Stimulated activated naive CD8-positive, alpha-beta T cell treated with anti-CD3 and anti-CD28 coated beads, Interleukin-15, Interleukin-2, amounts not matched to agents 100 ng/mL and 50 ng/mL, for 24 hours (primary cell): Measurements from ENCODE around the gene INTS14.
A peak's percentile ranks its signal among the peaks of the same experiment; 100 is the strongest.
"Not testable (repeated sequence)": the region's sequence is repeated elsewhere in the genome, so short reads cannot be mapped to it uniquely, and the experiment has no call there.

Experiments used
- H3K27ac Mint-ChIP-seq: one replicate; pipeline ENCODE4 v1.8.0; 2021; ENCODE audit warnings: mild to moderate bottlenecking, mixed read lengths
- H3K27me3 Mint-ChIP-seq: one replicate; pipeline ENCODE4 v1.8.0; 2021; ENCODE audit warnings: mixed read lengths
- H3K36me3 Mint-ChIP-seq: one replicate; pipeline ENCODE4 v1.8.0; 2021; ENCODE audit warnings: low read depth, mixed read lengths
- H3K4me1 Mint-ChIP-seq: one replicate; pipeline ENCODE4 v1.8.0; 2021; ENCODE audit warnings: low read depth, mixed read lengths
- H3K4me3 Mint-ChIP-seq: one replicate; pipeline ENCODE4 v1.8.0; 2021; ENCODE audit warnings: mild to moderate bottlenecking, mixed read lengths
- H3K9me3 Mint-ChIP-seq: one replicate; pipeline ENCODE4 v1.8.0; 2021; ENCODE audit warnings: mixed read lengths

The INTS14 gene

DNA sequence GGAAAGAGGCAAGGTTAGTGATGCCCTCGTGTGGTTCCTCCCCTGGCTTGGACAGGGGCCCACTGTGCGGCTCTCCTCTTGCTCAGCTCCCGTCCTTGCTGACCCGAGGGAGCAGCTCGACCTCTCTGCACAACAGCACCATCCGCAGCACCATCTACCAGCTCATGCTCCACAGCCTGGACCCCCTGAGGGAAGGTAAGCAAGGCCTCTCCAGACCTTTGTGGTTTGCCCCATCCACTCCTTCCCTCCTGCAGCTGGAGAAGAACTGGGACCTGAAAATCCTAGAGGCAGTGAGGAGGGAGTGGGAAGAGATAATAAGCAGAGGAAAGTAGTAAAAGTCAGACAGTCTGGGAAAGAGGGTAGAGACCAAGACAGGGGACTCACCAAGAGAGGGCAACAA is 28.6 kb upstream of the INTS14 start:
- H3K27ac Mint-ChIP-seq, result peak overlapping the region; percentile 37

DNA sequence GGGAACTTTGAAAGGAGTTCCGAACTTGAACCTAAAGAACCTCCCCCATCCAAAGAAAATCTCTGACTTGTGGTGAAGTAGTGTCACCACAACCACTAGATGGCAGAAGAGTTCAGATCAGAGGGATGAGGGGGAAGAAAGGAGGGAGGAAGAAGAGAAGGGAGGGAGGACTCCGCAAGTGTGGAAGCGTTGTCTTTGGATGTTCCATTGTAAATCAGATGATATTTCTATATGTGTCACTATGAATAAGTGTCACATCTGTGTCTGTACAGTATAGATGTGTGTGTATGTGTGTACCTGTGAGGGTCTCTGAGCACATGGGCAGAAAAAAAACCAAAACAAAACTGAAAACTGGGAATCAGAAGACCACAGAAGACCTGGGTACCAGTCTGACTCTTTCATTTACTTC is 27.8 kb upstream of the INTS14 start:
- peaks cover 10% of the 10 kb centered on the region for H3K4me1 Mint-ChIP-seq
- no peaks in the 10 kb centered on the region for H3K27me3 Mint-ChIP-seq
- no peaks in the 10 kb centered on the region for H3K36me3 Mint-ChIP-seq
- no peak overlapping the region for H3K4me3 Mint-ChIP-seq
- no peak overlapping the region for H3K27ac Mint-ChIP-seq
- H3K9me3 Mint-ChIP-seq, result no peaks in the 10 kb centered on the region

More for the DNA sequence above, 28.6 kb upstream of the INTS14 start:
- Mint-ChIP-seq H3K36me3 (no peaks in the 10 kb centered on the region), H3K9me3 (no peaks in the 10 kb centered on the region), H3K27me3 (no peaks in the 10 kb centered on the region), H3K4me3 (no peak overlapping the region), H3K4me1 (peaks cover 10% of the 10 kb centered on the region)

DNA sequence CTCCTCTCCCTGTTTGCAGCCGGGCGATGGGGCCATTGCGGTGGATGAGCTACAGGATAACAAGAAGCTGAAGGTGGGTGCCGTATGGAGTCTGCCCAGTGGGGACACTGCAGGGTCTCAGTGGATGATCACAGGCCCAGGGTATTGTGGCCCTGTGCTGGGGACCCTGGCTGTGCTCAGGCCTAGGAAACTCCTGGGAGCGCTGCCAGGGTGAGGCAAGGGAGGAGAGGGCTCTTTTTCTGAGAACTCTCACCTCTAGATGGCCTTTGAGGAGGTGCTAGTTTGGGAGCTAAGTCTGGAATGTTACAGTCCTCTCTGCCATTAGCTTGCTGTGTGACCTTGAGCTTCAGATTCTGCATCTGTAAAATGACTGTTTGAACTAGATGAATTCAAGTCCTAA is 27.2 kb upstream of the INTS14 start:
- H3K4me1 Mint-ChIP-seq, result peaks cover 10% of the 10 kb centered on the region
- H3K9me3 Mint-ChIP-seq, result no peaks in the 10 kb centered on the region
- H3K27ac Mint-ChIP-seq, result no peak overlapping the region
- H3K4me3 Mint-ChIP-seq, result no peak overlapping the region
- H3K27me3 Mint-ChIP-seq, result no peaks in the 10 kb centered on the region
- no peaks in the 10 kb centered on the region for H3K36me3 Mint-ChIP-seq

DNA sequence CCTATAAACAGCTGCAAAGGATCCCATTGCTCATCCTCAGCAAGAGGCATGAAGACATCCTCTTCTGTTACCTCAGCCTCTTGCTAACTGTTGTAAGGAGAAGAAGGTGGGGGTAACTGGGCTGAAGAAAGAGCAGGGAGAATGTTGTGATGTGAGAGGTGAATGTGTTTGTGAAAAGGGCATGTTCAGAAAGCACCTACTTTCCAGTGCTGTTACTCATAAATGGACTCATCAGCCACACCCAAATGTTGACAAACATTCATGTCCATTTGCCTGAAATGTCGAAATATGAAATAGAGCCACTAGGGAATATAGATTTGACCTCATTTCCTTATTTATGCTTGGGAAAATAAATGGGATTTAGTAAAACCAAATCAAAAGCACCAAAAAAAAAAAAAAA is 23.4 kb upstream of the INTS14 start:
- peaks cover 27% of the 10 kb centered on the region for H3K4me1 Mint-ChIP-seq
- H3K36me3 Mint-ChIP-seq, result peaks cover 4% of the 10 kb centered on the region
- no peaks in the 10 kb centered on the region for H3K9me3 Mint-ChIP-seq
- H3K27me3 Mint-ChIP-seq, result no peaks in the 10 kb centered on the region
- no peak overlapping the region for H3K4me3 Mint-ChIP-seq
- no peak overlapping the region for H3K27ac Mint-ChIP-seq

DNA sequence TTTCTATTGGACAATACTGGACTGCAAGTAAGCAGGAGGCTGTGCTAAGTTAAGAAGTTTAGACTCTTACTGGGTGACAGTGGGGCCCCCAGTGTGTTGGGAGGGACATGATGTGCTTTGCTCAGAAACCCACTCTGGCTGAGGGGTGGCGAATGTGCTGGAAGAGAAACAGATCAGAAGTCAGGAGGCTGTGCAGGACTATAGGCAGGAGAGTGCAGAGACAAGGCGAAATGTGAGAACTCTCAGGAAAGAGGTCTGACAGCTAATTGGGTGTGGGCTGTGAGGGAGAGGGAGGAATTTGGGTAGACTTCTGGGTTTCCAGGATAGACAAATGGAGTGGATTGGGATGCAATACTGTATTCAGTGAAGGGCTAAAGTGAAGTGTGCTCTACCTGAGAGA is 22.8 kb upstream of the INTS14 start:
- Mint-ChIP-seq H3K27me3 (no peaks in the 10 kb centered on the region), H3K27ac (no peak overlapping the region), H3K9me3 (no peaks in the 10 kb centered on the region), H3K4me3 (no peak overlapping the region), H3K4me1 (peaks cover 23% of the 10 kb centered on the region), H3K36me3 (peaks cover 4% of the 10 kb centered on the region)

DNA sequence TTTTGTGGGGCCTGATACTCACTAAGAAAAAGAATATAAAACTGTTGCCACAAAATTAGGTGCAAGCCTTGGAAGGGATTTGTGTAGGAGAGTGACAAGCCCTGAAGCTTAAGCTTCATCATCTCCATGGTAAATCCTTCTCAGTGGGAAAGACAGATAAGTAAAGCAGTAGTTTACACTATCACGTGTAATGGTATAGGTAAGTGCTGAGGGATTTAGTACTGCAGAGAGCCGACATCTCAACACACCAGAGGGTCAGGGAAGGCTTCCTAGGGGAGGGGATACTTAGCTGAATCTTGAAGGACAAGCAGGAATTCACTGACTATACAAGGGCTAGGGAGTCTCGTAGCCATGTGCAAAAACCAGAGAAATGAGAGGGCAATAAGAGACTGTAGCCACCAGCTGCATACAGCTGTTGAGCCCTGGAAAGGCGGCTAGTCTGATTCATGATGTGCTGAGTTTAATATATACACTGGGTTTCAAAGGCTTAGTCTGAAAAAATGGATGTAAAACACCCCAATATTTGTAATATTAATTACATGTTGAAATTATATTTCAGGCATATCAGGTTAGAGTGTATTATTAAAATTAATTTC is 21.9 kb upstream of the INTS14 start:
- Mint-ChIP-seq H3K36me3 (peaks cover 4% of the 10 kb centered on the region), H3K9me3 (no peaks in the 10 kb centered on the region), H3K4me3 (no peak overlapping the region), H3K4me1 (peaks cover 17% of the 10 kb centered on the region), H3K27ac (no peak overlapping the region), H3K27me3 (no peaks in the 10 kb centered on the region)

DNA sequence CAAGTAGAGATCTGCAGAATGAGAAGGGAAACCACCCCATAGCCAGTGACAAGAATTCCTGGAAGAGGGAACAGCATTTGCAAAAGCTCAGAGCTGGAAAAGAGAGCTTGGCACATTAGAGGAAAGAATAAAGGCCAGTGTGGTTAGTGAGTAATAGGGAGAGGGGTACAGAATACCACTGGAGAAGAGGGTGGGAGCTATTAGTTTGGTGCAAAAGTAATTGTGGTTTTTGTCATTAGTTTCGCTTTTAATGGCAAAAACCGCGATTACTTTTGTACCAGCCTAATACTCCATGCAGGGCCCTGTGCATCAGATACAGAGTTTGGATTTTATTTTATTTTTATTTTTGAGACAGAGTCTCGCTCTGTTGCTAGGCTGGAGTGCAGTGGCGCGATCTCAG is 20.6 kb upstream of the INTS14 start:
- Mint-ChIP-seq H3K4me3 (no peak overlapping the region), H3K4me1 (peaks cover 17% of the 10 kb centered on the region), H3K9me3 (no peaks in the 10 kb centered on the region), H3K27me3 (no peaks in the 10 kb centered on the region), H3K27ac (no peak overlapping the region), H3K36me3 (peaks cover 4% of the 10 kb centered on the region)

DNA sequence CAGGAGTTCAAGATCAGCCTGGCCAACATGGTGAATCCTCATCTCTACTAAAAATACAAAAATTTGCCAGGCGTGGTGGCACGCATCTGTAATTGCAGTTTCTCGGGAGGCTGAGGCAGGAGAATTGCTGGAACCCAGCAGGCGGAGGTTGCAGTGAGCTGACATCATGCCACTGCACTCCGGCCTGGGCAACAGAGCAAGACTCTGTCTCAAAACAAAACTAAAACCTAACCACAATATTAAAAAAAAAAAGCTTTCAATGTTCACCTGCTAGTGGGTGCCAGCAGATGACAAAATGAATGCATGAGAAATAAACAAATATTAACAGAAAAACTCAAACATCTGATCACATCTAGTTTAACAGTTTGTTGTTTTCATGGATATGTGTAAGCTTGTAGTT is 19.8 kb upstream of the INTS14 start:
- Mint-ChIP-seq H3K4me1 (peaks cover 17% of the 10 kb centered on the region), H3K36me3 (peaks cover 6% of the 10 kb centered on the region), H3K27me3 (no peaks in the 10 kb centered on the region), H3K4me3 (no peak overlapping the region), H3K9me3 (no peaks in the 10 kb centered on the region), H3K27ac (no peak overlapping the region)

DNA sequence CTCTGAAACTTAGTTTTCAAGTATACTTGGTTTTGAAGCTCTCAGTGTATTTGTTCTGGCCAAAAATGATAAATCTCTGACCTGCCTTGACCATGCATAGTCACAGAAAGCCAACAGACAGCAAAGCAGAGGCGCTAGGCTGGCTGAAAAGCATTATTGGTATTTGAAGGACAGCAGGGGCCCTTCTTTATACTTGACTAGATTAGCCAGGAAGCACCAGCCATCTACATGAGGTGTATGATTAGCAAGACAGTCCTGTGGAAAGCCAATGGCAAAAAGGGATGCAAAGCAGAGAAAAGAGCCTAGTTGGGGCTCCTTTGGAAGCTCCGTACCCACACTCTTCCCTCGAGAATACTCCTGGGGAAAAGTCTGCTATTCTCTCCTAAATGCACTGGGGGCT is 18.6 kb upstream of the INTS14 start:
- no peak overlapping the region for H3K4me3 Mint-ChIP-seq
- peaks cover 17% of the 10 kb centered on the region for H3K4me1 Mint-ChIP-seq
- H3K9me3 Mint-ChIP-seq, result no peaks in the 10 kb centered on the region
- H3K27me3 Mint-ChIP-seq, result no peaks in the 10 kb centered on the region
- H3K27ac Mint-ChIP-seq, result no peak overlapping the region
- H3K36me3 Mint-ChIP-seq, result peaks cover 13% of the 10 kb centered on the region

DNA sequence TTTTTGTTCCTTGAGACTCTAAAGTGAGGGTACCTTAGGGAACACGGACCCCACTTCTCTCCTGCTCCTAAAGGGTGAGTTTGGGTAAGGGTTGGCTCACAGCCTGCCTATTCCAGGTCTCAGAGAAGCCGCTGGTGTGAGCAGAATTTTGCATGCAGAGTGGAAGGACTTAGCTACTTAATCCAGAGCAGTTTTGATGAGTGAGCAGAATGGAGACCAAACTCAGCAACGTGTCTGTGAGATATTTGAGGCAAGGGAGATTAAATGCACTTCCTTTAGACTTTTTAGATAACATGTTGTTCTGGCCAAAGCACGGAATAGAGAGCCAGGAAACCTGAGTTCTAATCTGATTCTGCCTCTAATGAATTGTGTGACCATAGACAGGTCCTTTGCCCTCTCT is 15.9 kb upstream of the INTS14 start:
- Mint-ChIP-seq H3K4me3 (no peak overlapping the region), H3K27me3 (no peaks in the 10 kb centered on the region), H3K9me3 (no peaks in the 10 kb centered on the region), H3K36me3 (peaks cover 18% of the 10 kb centered on the region), H3K4me1 (peaks cover 9% of the 10 kb centered on the region), H3K27ac (no peak overlapping the region)

DNA sequence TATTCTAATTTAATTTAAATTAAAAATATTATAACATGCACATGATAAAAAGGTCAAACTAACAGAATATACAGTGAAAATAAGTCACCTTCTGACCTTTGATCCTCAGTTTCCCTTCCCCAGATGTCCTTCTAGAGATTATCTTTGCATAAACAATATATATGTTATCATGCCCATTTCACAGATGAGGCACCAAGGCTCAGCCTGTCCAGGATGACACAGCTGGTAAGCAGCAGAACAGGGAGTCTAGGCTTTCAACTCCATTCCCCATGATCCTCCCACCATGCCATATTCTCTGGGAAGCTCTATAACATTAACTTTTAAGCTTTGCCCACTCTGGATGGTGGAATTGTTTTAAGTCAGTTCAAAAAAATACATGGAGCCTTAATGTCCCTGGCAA is 12.2 kb upstream of the INTS14 start:
- Mint-ChIP-seq H3K4me3 (no peak overlapping the region), H3K27ac (no peak overlapping the region), H3K36me3 (peaks cover 14% of the 10 kb centered on the region), H3K9me3 (no peaks in the 10 kb centered on the region), H3K27me3 (no peaks in the 10 kb centered on the region), H3K4me1 (no peaks in the 10 kb centered on the region)

DNA sequence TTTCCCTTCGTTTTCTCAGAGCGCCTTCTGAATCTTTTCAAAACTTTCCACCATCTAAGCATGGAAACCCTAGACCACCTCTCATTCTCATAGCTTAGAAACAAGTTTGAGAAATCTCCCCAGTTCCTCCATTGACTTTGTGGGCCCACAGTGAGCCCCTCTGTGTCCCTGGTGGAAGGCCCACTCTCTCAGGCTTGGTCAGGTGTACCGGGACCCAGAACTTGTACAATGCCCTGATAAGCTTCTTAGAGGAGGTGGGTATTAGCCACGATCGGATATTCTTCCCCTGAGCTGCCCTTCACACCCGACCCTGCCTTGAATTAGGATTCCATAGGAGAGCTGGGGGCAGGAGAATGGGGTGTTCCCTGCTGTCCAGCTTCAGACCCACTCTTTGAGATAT is 10.7 kb upstream of the INTS14 start, which contains the start of gene SLC24A1:
TSS of gene SLC24A1 (plus strand) at position 301 of the 400 bp plus-strand sequence. CDS start 2,143 bp downstream, outside the sequence.
- H3K4me3 Mint-ChIP-seq, result no peak within 1 kb of the TSS
- H3K9me3 Mint-ChIP-seq, result no peaks in the 10 kb centered on the region
- peaks cover 14% of the 10 kb centered on the region for H3K36me3 Mint-ChIP-seq
- H3K27me3 Mint-ChIP-seq, result no peaks in the 10 kb centered on the region
- no peaks in the 10 kb centered on the region for H3K4me1 Mint-ChIP-seq
- no peak within 1 kb of the TSS for H3K27ac Mint-ChIP-seq

DNA sequence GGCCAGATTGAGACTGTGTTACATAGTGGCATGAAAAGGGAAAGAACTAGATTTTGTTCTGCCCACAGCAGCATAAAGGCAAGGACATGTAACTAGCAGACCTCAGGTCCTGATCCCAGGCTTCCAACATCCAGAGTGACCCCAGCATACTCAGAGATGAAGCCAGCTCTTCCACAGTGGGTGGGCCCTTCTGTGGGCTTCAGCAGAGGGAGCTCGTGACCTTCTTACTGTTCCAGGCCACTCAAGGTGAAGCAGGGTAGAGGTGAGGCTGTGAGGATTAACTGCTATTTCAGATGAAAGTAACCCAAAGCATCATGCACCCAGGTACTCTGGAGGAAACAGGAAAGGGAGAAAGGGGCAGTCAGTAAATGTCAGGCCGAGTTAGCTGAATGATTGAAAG is 9.9 kb upstream of the INTS14 start:
- Mint-ChIP-seq H3K9me3 (no peaks in the 10 kb centered on the region), H3K27me3 (no peaks in the 10 kb centered on the region), H3K27ac (no peak overlapping the region), H3K36me3 (peaks cover 13% of the 10 kb centered on the region), H3K4me1 (no peaks in the 10 kb centered on the region), H3K4me3 (no peak overlapping the region)

DNA sequence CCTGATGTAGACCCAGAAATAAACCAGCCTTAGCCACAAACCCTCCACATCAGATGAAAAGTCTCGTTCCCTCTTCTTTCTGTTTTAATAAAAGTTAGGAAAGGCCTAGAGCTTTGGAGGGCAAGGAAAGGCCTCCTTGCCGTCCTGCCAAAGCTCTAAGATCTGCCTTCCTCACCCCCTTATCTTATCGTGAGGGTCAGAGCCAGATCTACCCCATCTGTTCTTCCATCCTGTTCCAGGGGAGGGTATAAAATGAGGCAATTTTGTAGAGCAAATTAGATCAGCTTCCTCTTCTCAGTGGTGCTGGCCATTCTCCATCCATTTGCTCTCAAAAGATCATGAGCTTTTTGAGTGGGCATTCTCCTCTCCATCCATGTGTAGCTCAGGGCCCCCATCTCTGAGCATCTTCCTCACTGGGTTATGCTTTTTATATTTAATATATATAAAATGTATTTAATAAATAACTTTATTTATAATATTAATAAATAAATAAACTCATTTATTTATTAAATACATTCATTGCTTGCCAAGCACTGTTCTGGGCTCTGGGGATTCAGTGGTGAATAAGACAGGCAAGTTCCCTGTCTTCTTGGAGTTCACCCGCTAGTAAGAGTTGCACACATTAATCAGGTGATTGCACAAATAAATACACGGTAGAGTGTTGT is 8.8 kb upstream of the INTS14 start:
- no peaks in the 10 kb centered on the region for H3K4me1 Mint-ChIP-seq
- H3K9me3 Mint-ChIP-seq, result no peaks in the 10 kb centered on the region
- no peak overlapping the region for H3K4me3 Mint-ChIP-seq
- H3K27ac Mint-ChIP-seq, result no peak overlapping the region
- no peaks in the 10 kb centered on the region for H3K27me3 Mint-ChIP-seq
- H3K36me3 Mint-ChIP-seq, result peaks cover 5% of the 10 kb centered on the region

DNA sequence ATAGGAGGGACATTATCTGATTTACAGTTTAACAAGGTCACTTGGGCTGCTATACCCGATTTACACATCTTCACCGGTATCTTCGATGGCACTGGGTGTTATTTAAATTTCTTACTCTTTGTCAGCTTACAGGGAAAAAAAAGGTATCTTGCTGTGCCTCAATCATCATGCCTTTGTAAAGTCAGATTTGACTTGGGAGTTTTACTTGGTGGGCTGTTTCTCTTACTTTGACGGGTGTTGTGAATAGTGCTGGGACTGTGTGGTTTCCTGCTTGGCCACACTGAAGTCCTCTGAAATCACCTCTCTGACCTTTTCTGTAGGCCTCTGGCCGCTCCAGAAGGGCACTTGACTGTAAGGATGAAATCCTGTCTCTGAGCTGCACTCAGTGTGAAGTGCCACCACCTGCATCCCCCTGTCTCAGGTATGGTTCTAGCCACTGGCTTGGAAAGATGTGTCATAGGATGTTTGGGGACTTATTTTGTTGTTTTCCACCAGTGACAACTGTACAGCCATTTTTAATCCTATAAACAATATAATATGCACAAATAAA is 7.7 kb upstream of the INTS14 start:
- no peaks in the 10 kb centered on the region for H3K9me3 Mint-ChIP-seq
- no peaks in the 10 kb centered on the region for H3K36me3 Mint-ChIP-seq
- no peaks in the 10 kb centered on the region for H3K27me3 Mint-ChIP-seq
- H3K27ac Mint-ChIP-seq, result no peak overlapping the region
- H3K4me1 Mint-ChIP-seq, result no peaks in the 10 kb centered on the region
- H3K4me3 Mint-ChIP-seq, result no peak overlapping the region

DNA sequence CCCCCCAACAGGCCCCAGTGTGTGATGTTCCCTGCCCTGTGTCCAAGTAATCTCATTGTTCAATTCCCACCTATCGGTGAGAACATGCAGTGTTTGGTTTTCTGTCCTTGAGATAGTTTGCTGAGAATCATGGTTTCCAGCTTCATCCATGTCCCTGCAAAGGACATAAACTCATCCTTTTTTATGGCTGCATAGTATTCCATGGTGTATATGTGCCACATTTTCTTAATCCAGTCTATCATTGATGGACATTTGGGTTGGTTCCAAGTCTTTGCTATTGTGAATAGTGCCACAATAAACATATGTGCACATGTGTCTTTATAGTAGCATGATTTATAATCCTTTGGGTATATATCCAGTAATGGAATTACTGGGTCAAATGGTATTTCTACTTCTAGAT is 5.0 kb upstream of the INTS14 start:
- peaks cover 22% of the 10 kb centered on the region for H3K4me1 Mint-ChIP-seq
- not testable (repeated sequence) for H3K27ac Mint-ChIP-seq, H3K27me3 Mint-ChIP-seq, H3K9me3 Mint-ChIP-seq, H3K36me3 Mint-ChIP-seq, H3K4me3 Mint-ChIP-seq
